Fibroblast of lung (primary cell): ENCODE measurements around the gene FGGY. TPM values are rescaled to one million over a fixed set of nuclear protein-coding genes. Genes with fewer than 3 reads are reported as not detected.
A peak's percentile ranks its signal among the peaks of the same experiment; 100 is the strongest.

Source experiments
- DNase-seq, 2 donors: peaks; one replicate each; pipeline versions ENCODE4 v3.0.0 to v3.0.0-alpha.2; 2010; ENCODE audit warnings: low read depth in 2 of 2
- H2AFZ ChIP-seq: 2 replicates; pipeline ENCODE4 v1.5.1; 2012; ENCODE audit warnings: low read length, control low read depth, inconsistent platforms
- H3K27ac ChIP-seq: 2 replicates; pipeline ENCODE4 v1.5.1; 2011; ENCODE audit warnings: low read length, control low read depth; ENCODE audit not compliant: insufficient read depth
- H3K27me3 ChIP-seq: 2 replicates; pipeline ENCODE4 v1.5.1; 2011; ENCODE audit warnings: mild to moderate bottlenecking, low read length; ENCODE audit not compliant: control insufficient read depth, insufficient read depth
- H3K36me3 ChIP-seq: 2 replicates; pipeline ENCODE4 v1.5.1; 2011; ENCODE audit warnings: low read length; ENCODE audit not compliant: control insufficient read depth, insufficient read depth
- H3K4me1 ChIP-seq: 2 replicates; pipeline ENCODE4 v1.5.1; 2011; ENCODE audit warnings: low read length; ENCODE audit not compliant: control insufficient read depth, insufficient read depth; ENCODE audit errors: extremely low read depth
- H3K4me2 ChIP-seq: 2 replicates; pipeline ENCODE4 v1.5.1; 2011; ENCODE audit warnings: low read length, control low read depth; ENCODE audit not compliant: insufficient read depth; ENCODE audit errors: extremely low read depth
- H3K4me3 ChIP-seq, 4 experiments: fragments of 200-600 bp in 1 of 4; sonication (generic) in 1 of 4; replicated peaks in 1 of 4; 2 replicates each; pipeline ENCODE4 v1.5.1; 2011 to 2016; ENCODE audit warnings: low read length in 4 of 4, low read depth in 3 of 4, mild to moderate bottlenecking in 3 of 4, control low read depth in 2 of 4, inconsistent platforms in 1 of 4, mixed read lengths in 1 of 4; ENCODE audit not compliant: insufficient read depth in 1 of 4; ENCODE audit errors: control extremely low read depth in 1 of 4
- H3K79me2 ChIP-seq: 2 replicates; pipeline ENCODE4 v1.5.1; 2012; ENCODE audit warnings: mild to moderate bottlenecking, low read length, inconsistent platforms; ENCODE audit not compliant: control insufficient read depth, insufficient read depth
- H3K9ac ChIP-seq: 2 replicates; pipeline ENCODE4 v1.5.1; 2011; ENCODE audit warnings: mild to moderate bottlenecking, low read length, control low read depth; ENCODE audit not compliant: insufficient read depth
- H3K9me3 ChIP-seq: 2 replicates; pipeline ENCODE4 v1.5.1; 2012; ENCODE audit warnings: low read depth, low read length; ENCODE audit not compliant: control insufficient read depth, insufficient read depth
- H4K20me1 ChIP-seq: 2 replicates; pipeline ENCODE4 v1.5.1; 2011; ENCODE audit warnings: low read length; ENCODE audit not compliant: control insufficient read depth, insufficient read depth; ENCODE audit errors: extremely low read depth
- EZH2 ChIP-seq: IDR thresholded peaks from 2 replicates; pipeline ENCODE4 v1.5.1; 2012; ENCODE audit warnings: low read length, control low read depth, mild to moderate bottlenecking; ENCODE audit errors: missing control alignments
- polyA plus RNA-seq, 2 donors: library from polyadenylated mRNA; depleted of rRNA in 1 of 2; stranded (reverse) in 1 of 2; unstranded in 1 of 2; fragments of >200 nt; gene quantifications; 2 replicates each; pipeline ENCODE4 v1.2.1, GENCODE V29; 2011 to 2012; ENCODE audit warnings: missing spikeins in 1 of 2
- total RNA-seq: library from RNA; depleted of rRNA; stranded (reverse); fragments of >200 nt; gene quantifications from 2 replicates; pipeline ENCODE4 v1.2.1, GENCODE V29; 2014
- TF ChIP-seq, protein P1 (sequence below), 2 donors: IDR thresholded peaks in 1 of 2; conservative IDR thresholded peaks in 1 of 2; 1 replicate in 1 of 2; 2 replicates in 1 of 2; pipeline ENCODE4 v1.5.1; 2011 to 2012; ENCODE audit warnings: low read length in 2 of 2, control low read depth in 1 of 2, inconsistent platforms in 1 of 2, low read depth in 1 of 2, mild to moderate bottlenecking in 1 of 2

Gene FGGY
- total and polyA plus RNA-seq, 2 donors (not counting 1 experiment from before 2014, with no cell fraction given), result 9.5 to 32.4 TPM

DNA sequence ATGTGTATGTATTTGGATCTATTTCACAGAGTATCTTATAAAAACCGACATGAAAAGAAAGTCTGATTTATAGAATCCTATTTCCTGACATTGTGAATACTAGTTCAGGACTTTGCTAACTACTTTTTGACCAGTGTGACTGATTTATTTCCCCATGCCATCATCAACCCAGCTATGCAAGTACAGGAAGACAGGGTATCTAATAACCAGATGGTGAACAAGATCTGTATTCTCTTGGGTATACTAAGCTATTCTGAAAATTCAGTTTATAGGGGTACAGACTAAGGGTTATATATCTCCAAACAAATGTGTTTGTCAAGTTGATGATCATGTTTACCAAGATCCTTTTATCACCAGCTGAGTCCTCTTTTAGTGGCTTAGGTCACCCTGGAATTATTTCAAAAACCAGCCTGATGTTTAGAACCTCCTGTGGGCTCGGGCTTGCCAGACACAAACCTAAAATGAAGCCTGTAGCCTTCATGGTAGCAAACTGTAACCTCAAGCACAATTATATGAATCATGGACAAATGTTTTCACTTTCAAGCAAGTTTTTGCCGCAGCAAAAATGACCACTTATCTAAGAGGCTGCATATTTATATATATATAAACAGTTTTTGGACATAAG is 185.1 kb downstream of the FGGY start:
- no peak overlapping the region for H2AFZ ChIP-seq
- H3K27me3 ChIP-seq, result no peaks in the 10 kb centered on the region
- H3K4me1 ChIP-seq, result peaks cover 7% of the 10 kb centered on the region
- no peaks in the 10 kb centered on the region for H3K79me2 ChIP-seq
- no peak overlapping the region for H3K4me3 ChIP-seq
- H4K20me1 ChIP-seq, result no peaks in the 10 kb centered on the region
- no peaks in the 10 kb centered on the region for H3K36me3 ChIP-seq
- peak; percentile 52 to 53 for DNase-seq
- no peaks in the 10 kb centered on the region for H3K9me3 ChIP-seq
- H3K27ac ChIP-seq, result no peak overlapping the region
- H3K9ac ChIP-seq, result no peak overlapping the region
- TF ChIP-seq, protein P1, sequence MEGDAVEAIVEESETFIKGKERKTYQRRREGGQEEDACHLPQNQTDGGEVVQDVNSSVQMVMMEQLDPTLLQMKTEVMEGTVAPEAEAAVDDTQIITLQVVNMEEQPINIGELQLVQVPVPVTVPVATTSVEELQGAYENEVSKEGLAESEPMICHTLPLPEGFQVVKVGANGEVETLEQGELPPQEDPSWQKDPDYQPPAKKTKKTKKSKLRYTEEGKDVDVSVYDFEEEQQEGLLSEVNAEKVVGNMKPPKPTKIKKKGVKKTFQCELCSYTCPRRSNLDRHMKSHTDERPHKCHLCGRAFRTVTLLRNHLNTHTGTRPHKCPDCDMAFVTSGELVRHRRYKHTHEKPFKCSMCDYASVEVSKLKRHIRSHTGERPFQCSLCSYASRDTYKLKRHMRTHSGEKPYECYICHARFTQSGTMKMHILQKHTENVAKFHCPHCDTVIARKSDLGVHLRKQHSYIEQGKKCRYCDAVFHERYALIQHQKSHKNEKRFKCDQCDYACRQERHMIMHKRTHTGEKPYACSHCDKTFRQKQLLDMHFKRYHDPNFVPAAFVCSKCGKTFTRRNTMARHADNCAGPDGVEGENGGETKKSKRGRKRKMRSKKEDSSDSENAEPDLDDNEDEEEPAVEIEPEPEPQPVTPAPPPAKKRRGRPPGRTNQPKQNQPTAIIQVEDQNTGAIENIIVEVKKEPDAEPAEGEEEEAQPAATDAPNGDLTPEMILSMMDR (conservative IDR thresholded peaks at IDR 0.05 in 1 of 2, IDR thresholded peaks at IDR 0.05 in 1 of 2; ENCODE audit: low read depth in 1 of 2, low read length in 2 of 2), result no peak
- TF ChIP-seq EZH2, result no peak
- no peak overlapping the region for H3K4me2 ChIP-seq

DNA sequence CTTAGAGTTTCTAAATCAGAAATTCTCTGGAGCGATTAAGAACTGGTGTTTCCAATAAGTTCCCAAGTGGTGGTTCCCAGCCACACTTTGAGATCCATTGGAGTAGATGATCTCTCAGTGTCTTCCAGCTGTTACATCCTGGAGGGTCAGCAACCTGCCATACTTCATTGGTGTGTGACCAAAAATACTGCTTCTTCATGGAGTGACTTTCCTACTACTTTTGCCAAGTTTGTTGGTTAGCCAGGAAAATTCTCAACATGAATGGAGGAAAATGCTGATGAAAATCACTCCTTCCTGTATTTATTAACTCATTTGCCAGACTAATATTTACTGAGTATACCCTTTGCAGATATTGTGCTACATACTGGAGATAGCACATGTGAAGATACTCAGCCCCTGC is 186.1 kb downstream of the FGGY start:
- H3K4me3 ChIP-seq, result no peak overlapping the region

DNA sequence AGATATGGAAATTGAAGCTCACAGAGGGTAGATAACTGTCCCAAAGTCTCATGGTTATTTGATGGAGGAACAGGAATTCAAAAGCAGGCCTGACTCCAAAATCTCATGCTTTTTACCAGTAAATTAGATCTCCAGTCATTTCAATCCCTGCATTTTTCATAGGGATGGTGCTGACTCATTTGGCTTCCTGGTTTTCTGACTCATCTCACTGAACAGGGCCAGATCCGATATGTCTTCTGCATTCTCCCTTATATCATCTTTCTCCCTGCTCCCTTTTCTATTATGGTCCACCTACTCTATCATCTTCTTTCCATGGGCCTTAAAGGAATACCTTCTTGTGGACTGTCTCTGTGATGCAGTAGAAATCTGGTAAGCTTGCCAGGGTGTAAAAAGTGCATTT is 187.2 kb downstream of the FGGY start:
- no peaks in the 10 kb centered on the region for H3K9me3 ChIP-seq
- no peak overlapping the region for H2AFZ ChIP-seq
- H3K4me3 ChIP-seq, result no peak overlapping the region
- H3K4me2 ChIP-seq, result peak overlapping the region; percentile 56
- no peaks in the 10 kb centered on the region for H3K36me3 ChIP-seq
- TF ChIP-seq, protein P1 (conservative IDR thresholded peaks at IDR 0.05 in 1 of 2, IDR thresholded peaks at IDR 0.05 in 1 of 2; ENCODE audit: low read depth in 1 of 2, low read length in 2 of 2), result no peak
- TF ChIP-seq EZH2, result no peak
- no peak overlapping the region for H3K9ac ChIP-seq
- H4K20me1 ChIP-seq, result no peaks in the 10 kb centered on the region
- DNase-seq, result peak; percentile 90 to 96
- H3K79me2 ChIP-seq, result no peaks in the 10 kb centered on the region
- H3K4me1 ChIP-seq, result peaks cover 5% of the 10 kb centered on the region
- H3K27ac ChIP-seq, result peak overlapping the region; percentile 18
- no peaks in the 10 kb centered on the region for H3K27me3 ChIP-seq

More for the DNA sequence above, 186.1 kb downstream of the FGGY start:
- Histone ChIP-seq H3K9ac (no peak overlapping the region), H3K9me3 (no peaks in the 10 kb centered on the region), H3K4me1 (peaks cover 5% of the 10 kb centered on the region), H3K36me3 (no peaks in the 10 kb centered on the region), H3K79me2 (no peaks in the 10 kb centered on the region), H2AFZ (no peak overlapping the region), H3K27me3 (no peaks in the 10 kb centered on the region), H4K20me1 (no peaks in the 10 kb centered on the region), H3K4me2 (no peak overlapping the region), H3K27ac (no peak overlapping the region)
- TF ChIP-seq, protein P1 (conservative IDR thresholded peaks at IDR 0.05 in 1 of 2, IDR thresholded peaks at IDR 0.05 in 1 of 2; ENCODE audit: low read depth in 1 of 2, low read length in 2 of 2), result no peak
- no peak for TF ChIP-seq EZH2
- no peak for DNase-seq
